ENCODE results near the gene GSG1L2.
"Not testable (repeated sequence)": the region's sequence is repeated elsewhere in the genome, so short reads cannot be mapped to it uniquely, and the experiment has no call there.

Gene GSG1L2

DNA sequence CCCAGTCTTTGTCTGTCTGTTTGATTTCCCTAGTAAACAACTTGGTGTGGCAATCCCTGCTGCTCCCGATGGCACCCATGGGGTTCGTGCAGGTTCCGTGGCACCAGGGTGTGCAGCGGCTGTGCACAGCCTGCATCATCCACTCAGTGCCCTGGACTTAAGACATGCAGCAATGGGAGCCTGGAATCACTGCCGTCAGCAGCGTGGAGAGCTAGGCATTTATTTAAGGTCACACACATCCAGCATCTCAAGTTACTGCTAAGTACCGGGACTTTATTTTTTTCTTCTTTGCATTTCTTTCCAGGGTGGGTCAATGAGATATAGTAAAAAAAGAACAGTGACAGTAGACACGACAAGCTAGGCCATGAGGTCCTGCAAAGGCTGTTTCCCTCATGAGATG lies 33.3 kb downstream of the GSG1L2 start:
- DNase-seq: no peak

DNA sequence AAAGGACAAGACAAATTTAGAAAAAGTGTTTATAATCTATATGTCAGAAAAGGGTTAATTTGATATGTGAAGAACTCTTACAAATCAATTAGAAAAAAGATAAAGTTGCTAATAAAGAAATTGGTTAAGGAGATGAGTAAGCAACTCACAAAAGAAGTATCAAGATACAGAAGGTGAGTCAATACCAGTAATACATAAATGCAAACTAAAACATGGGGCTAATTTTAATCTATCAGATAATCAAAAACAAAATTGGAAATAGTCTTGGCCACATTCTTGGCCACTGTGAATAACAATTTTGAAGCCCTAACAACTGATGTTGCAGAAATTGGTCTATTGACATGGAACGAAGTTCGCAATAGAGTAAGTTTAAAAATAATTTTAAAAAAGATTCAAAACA lies 37.3 kb downstream of the GSG1L2 start:
- DNase-seq: no peak

DNA sequence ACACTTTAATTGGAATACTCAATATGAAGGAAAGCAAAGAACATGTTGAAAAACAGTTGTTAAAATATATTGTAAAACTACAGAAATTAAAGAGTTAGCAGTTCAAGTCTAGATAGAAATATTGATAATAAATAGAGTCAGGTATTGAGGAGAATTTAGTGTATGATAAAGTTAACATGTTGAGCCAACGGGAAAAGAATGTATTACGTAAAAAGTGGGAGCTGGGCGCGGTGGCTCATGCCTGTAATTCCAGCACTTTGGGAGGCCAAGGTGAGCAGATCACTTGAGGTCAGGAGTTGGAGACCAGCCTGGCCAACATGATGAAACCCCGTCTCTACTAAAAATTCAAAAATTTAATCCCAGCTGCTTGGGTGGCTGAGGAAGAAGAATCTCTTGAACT lies 38.4 kb downstream of the GSG1L2 start:
- not testable (repeated sequence) for DNase-seq

DNA sequence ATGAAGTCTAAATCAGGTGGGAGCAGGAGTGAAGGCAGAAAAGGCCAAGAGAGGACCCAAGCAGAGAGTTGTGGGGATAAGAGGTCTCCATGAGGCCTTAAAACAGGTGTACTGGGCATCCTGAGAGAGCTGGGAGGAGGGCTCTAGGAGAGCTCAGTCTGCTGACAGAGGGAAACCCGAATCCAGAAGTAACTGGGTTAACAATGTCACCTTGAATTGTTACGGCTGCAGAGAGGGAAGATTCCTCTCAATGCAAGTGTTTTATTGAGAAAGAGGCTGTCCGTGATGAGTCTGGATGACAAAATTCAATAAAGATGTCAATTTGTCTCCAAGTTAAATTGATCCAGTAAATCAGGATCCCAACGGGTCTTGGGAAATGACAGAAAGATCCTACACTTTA lies 38.8 kb downstream of the GSG1L2 start:
- no peak for DNase-seq

- DNase-seq: no peak
Measured at GRCh38 chr17:9780552-9780951, 41.3 kb downstream of the GSG1L2 start.

GRCh38 chr17:9776911-9777310 lies 45.0 kb downstream of the GSG1L2 start:
- no peak for DNase-seq

DNA sequence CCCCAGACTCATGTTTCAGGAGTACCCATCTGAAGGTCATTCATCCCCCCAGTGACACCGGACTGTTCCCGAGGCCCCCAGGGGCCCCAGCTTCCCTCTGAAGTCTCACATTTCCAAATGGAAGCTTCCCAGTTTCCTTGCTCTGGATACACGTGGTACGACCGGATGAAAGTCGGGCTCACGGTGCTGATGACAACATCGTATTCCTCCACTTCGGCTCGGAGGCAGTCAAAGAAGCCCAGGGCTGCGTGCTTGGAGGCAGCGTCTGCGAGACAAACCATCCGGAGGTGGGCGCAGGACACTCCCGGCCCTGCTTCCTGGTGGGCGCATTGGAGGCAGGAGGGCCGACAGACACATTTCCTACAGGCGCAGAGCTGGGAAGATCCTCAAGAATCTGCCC lies 49.2 kb downstream of the GSG1L2 start:
- no peak for DNase-seq

DNA sequence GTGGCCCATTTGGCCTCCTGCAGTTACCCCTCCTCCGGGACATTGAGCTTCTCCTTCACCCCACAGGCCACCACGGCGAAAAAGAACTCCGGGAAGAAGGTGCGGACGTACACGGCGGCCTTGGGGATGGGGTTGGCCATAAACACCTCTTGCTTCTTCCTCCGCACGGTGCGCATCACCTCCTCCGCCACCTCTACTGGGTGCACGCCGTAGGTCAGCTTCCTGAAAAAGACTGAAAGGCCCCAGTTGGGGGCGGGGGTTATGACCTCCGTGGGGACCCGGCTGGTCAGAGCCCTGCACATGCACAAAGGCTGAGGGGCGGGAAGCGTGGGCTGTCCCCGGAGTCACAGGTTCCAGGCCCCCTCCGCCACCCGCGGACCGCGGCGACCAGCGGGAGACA lies 50.4 kb downstream of the GSG1L2 start:
- DNase-seq: no peak

- no peak for DNase-seq
Measured at GRCh38 chr17:9769036-9769695, 52.7 kb downstream of the GSG1L2 start.

GRCh38 chr17:9768381-9768934 lies 53.4 kb downstream of the GSG1L2 start:
- peak; percentile 4 to 33 for DNase-seq

GRCh38 chr17:9767432-9767991 lies 54.4 kb downstream of the GSG1L2 start:
- no peak for DNase-seq

DNA sequence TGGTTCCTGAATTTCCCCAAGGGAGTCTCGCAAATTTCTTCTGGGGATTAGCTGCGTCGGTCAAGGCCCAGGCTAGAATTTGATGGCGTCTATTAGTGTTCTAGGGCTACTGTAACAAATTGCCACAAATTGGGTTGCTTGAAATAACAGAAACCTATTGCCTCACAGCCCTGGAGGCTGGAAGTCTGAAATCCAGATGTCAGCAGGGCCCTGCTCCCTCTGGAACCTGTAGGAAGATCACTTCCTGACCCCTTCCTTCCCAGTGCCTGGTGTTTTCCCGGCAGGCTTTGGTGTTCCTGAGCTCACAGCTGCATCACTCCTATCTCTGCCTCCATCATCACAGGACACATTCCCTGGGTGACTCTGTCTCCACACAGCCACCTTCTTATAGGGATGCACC lies 54.9 kb downstream of the GSG1L2 start:
- no peak for DNase-seq

DNA sequence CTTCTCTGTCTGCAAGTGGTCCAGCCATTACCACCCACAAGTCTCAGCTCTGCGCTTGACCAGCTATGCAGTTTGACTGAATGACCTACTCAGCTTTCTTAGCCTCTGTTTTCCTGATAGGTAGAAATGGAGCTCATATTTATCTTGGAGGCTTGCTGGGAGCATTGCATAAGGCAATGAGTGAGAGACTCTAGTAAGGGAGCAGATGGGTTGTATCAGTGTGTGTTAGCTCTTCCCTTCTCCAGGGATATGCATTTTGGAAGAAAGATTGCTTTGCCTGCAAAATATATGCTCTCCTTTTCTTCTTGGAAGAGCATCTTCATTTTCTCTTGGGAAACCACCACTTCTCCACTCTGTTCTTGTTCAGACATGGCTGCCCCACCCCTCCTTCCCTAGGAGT lies 56.6 kb downstream of the GSG1L2 start:
- no peak for DNase-seq

GRCh38 chr17:9763643-9764042 lies 58.2 kb downstream of the GSG1L2 start:
- no peak for DNase-seq

DNA sequence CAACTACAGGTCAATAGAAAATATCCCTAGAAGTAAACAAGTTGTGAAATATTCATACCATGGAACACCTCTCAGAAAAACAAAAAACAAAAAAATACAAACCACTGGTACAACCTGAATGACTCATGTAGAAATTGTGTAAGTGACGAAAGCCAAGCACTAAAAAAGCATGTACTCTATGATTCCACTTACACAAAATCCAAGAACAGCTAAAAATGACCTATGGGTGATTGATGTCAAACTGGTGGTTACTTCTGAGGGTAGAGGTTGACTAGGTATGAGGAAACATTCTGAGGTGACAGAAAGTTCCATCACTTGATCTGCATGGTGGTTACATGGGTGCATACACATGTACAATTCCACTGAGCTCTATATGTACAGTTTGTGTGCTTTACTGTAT lies 61.6 kb downstream of the GSG1L2 start:
- no peak for DNase-seq

- DNase-seq: no peak
Measured at GRCh38 chr17:9755083-9755482, 66.8 kb downstream of the GSG1L2 start.

Data from SHP77 (cell line).